Ishikawa (cell line): Measurements from ENCODE around the gene ETV6.

Experiments used
- CEBPB ChIP-seq: IDR thresholded peaks from 2 replicates; pipeline ENCODE4 v1.6.1; 2012
- EP300 ChIP-seq: IDR thresholded peaks from 2 replicates; pipeline ENCODE4 v1.6.1; 2012; ENCODE audit warnings: borderline replicate concordance
- MAX ChIP-seq: IDR thresholded peaks from 2 replicates; pipeline ENCODE4 v1.6.1; 2012
- RAD21 ChIP-seq: IDR thresholded peaks from 2 replicates; pipeline ENCODE4 v1.6.1; 2012; ENCODE audit warnings: low read depth
- REST ChIP-seq: IDR thresholded peaks from 2 replicates; pipeline ENCODE4 v1.6.1; 2012; ENCODE audit warnings: low read depth, mild to moderate bottlenecking
- TAF1 ChIP-seq: IDR thresholded peaks from 2 replicates; pipeline ENCODE4 v1.6.1; 2012; ENCODE audit warnings: low read depth, mild to moderate bottlenecking
- TCF12 ChIP-seq: IDR thresholded peaks from 2 replicates; pipeline ENCODE4 v1.6.1; 2012; ENCODE audit warnings: low read depth
- YY1 ChIP-seq: IDR thresholded peaks from 2 replicates; pipeline ENCODE4 v1.6.1; 2012; ENCODE audit warnings: low read depth

GRCh38 chr12:11706509-11707379 lies 57.3 kb downstream of the ETV6 start:
- no peak for TF ChIP-seq REST
- TF ChIP-seq EP300: no peak
- no peak for TF ChIP-seq TAF1
- no peak for TF ChIP-seq TCF12
- TF ChIP-seq CEBPB: no peak
- no peak for TF ChIP-seq YY1
- TF ChIP-seq RAD21: no peak
- TF ChIP-seq MAX: no peak
